ENCODE results near the gene HOGA1. TPM values are rescaled to one million over a fixed set of nuclear protein-coding genes. Genes with fewer than 3 reads are reported as not detected.
"Not testable (repeated sequence)": the region's sequence is repeated elsewhere in the genome, so short reads cannot be mapped to it uniquely, and the experiment has no call there.

The HOGA1 gene
- total and polyA plus RNA-seq, 4 donors = 2.6 to 4.0 (median 3.5) TPM

- H3K27me3 ChIP-seq (ENCODE audit: control insufficient read depth, insufficient read depth, low read length); H3K27ac ChIP-seq (ENCODE audit: low read depth, low read length); DNase-seq (ENCODE audit: low read depth in 4 of 6, low spot score in 6 of 6); H3K36me3 ChIP-seq (ENCODE audit: control insufficient read depth, insufficient read depth, low read length); H3K4me3 ChIP-seq (ENCODE audit: low read depth, low read length); H3K9me3 ChIP-seq (ENCODE audit: control insufficient read depth, insufficient read depth, low read length): not testable (repeated sequence)
- H3K4me1 ChIP-seq (ENCODE audit: control insufficient read depth, insufficient read depth, low read length) = peaks cover 19% of the 10 kb centered on the region
- WGBS (ENCODE audit: insufficient coverage) = no CpG with 5 or more reads among the region's 5 CpGs
Observed at GRCh38 chr10:97554336-97554735, 29.9 kb upstream of the HOGA1 start.

DNA sequence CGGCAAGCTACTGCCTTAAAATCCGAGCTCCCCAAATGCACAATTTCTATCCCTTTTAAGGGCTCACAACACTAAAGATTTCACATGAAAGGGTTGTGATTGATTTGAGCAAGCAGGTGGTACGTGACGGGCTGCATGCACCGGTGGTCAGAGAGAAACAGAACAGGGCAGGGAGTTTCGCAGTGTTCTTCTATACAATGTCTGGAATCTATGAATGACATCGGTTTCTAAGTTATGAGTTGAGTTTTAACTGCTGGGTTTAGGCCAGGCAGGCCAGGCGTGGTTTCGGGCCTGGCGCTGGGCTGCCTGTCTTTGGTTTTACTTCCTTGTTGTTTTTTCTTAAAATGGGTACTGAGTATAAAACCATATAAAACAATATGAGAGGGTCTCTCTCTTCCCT lies 28.6 kb upstream of the HOGA1 start:
- 94% methylated on average over 2 of the region's 10 CpGs for WGBS (ENCODE audit: insufficient coverage)

DNA sequence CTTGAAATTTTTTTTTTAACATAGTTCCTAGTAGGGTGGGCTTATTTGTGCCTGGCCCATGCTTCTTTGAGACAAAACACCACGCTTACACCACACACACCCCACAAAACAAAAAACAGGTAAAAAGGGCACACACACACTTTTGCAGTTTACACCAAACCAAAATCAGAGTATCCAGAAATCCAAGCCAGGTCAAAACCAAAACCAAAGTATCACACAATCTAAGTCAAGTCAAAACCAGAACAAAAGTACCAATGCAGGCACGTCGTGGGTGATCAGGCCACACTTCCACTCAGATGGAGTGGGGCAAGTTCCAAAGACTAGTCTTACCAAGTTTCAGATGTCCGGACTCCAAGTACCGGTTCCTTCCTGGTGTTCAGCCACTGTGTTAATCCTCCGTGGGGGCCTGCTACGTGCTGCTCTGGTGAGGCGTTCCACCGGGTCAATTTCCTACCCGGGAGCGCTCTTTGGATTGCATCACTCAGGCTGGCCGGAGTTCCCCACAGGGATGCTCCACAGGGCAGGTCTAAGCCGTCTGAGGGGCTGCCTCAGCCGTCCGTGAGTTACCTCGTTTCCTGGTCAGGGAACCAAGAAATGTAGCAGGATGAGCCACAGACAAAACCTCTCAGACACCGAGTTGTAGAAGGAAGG lies 23.3 kb upstream of the HOGA1 start:
- not testable (repeated sequence) for H3K9me3 ChIP-seq (ENCODE audit: control insufficient read depth, insufficient read depth, low read length); DNase-seq (ENCODE audit: low read depth in 4 of 6, low spot score in 6 of 6); H3K27ac ChIP-seq (ENCODE audit: low read depth, low read length); H3K4me3 ChIP-seq (ENCODE audit: low read depth, low read length); H3K27me3 ChIP-seq (ENCODE audit: control insufficient read depth, insufficient read depth, low read length); H3K36me3 ChIP-seq (ENCODE audit: control insufficient read depth, insufficient read depth, low read length); H3K4me1 ChIP-seq (ENCODE audit: control insufficient read depth, insufficient read depth, low read length)
- 86% methylated on average over 16 of the region's 17 CpGs for WGBS (ENCODE audit: insufficient coverage)

More for the DNA sequence above, 28.6 kb upstream of the HOGA1 start:
- not testable (repeated sequence) for H3K27me3 ChIP-seq (ENCODE audit: control insufficient read depth, insufficient read depth, low read length); H3K27ac ChIP-seq (ENCODE audit: low read depth, low read length); H3K9me3 ChIP-seq (ENCODE audit: control insufficient read depth, insufficient read depth, low read length); H3K4me1 ChIP-seq (ENCODE audit: control insufficient read depth, insufficient read depth, low read length); H3K4me3 ChIP-seq (ENCODE audit: low read depth, low read length); H3K36me3 ChIP-seq (ENCODE audit: control insufficient read depth, insufficient read depth, low read length); DNase-seq (ENCODE audit: low read depth in 4 of 6, low spot score in 6 of 6)

- H3K4me1 ChIP-seq (ENCODE audit: control insufficient read depth, insufficient read depth, low read length); H3K4me3 ChIP-seq (ENCODE audit: low read depth, low read length); H3K27ac ChIP-seq (ENCODE audit: low read depth, low read length); DNase-seq (ENCODE audit: low read depth in 4 of 6, low spot score in 6 of 6); H3K27me3 ChIP-seq (ENCODE audit: control insufficient read depth, insufficient read depth, low read length); H3K36me3 ChIP-seq (ENCODE audit: control insufficient read depth, insufficient read depth, low read length); H3K9me3 ChIP-seq (ENCODE audit: control insufficient read depth, insufficient read depth, low read length): not testable (repeated sequence)
- 100% methylated on average over 1 of the region's 12 CpGs for WGBS (ENCODE audit: insufficient coverage)
Observed at GRCh38 chr10:97561386-97562077, 22.7 kb upstream of the HOGA1 start.

DNA sequence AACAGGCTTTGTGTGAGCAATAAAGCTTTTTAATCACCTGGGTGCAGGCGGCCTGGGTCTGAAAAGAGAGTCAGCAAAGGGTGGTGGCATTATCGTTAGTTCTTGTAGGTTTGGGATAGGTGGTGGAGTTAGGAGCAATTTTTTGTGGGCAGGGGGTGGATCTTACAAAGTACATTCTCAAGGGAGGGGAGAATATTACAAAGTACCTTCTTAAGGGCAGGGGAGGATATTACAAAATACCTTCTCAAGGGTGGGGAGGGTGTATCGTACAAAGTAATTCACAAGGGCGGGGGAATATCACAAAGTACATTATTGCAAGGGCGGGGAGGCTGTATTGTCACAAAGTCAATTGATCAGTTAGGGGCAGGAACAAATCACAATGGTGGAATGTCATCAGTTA lies 21.9 kb upstream of the HOGA1 start:
- H3K4me1 ChIP-seq (ENCODE audit: control insufficient read depth, insufficient read depth, low read length); H3K27ac ChIP-seq (ENCODE audit: low read depth, low read length): not testable (repeated sequence)
- WGBS (ENCODE audit: insufficient coverage) = 94% methylated on average over 4 of the region's 5 CpGs

DNA sequence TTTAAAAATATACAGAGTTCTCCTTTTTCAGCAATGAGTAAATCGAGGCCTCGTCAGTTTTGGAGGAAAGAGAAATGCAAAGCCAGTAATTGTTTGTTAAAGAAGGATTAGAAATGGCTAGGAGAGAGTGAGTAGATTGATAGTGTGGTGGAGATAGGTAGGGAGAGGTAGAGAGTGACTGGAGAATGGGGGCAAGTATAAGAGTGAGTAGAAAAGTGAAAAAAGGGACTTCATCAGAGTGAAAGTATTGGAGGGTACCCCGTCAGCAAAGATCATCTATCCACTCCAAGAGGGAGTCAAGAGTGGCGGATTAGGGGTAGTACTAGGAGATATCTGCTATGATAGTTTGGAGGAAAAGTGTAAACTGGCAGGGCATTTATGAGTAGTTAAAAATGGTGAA lies 20.9 kb upstream of the HOGA1 start:
- Histone ChIP-seq H3K4me1 (ENCODE audit: control insufficient read depth, insufficient read depth, low read length) (no peaks in the 10 kb centered on the region), H3K4me3 (ENCODE audit: low read depth, low read length) (no peak overlapping the region), H3K27me3 (ENCODE audit: control insufficient read depth, insufficient read depth, low read length) (no peaks in the 10 kb centered on the region), H3K27ac (ENCODE audit: low read depth, low read length) (no peak overlapping the region), H3K9me3 (ENCODE audit: control insufficient read depth, insufficient read depth, low read length) (no peaks in the 10 kb centered on the region), H3K36me3 (ENCODE audit: control insufficient read depth, insufficient read depth, low read length) (peaks cover 4% of the 10 kb centered on the region)
- WGBS (ENCODE audit: insufficient coverage) = 96% methylated on average over 3 of the region's 4 CpGs
- no peak for DNase-seq (ENCODE audit: low read depth in 4 of 6, low spot score in 6 of 6)

More for the DNA sequence above, 21.9 kb upstream of the HOGA1 start:
- not testable (repeated sequence) for H3K27me3 ChIP-seq (ENCODE audit: control insufficient read depth, insufficient read depth, low read length); H3K36me3 ChIP-seq (ENCODE audit: control insufficient read depth, insufficient read depth, low read length); H3K9me3 ChIP-seq (ENCODE audit: control insufficient read depth, insufficient read depth, low read length); H3K4me3 ChIP-seq (ENCODE audit: low read depth, low read length); DNase-seq (ENCODE audit: low read depth in 4 of 6, low spot score in 6 of 6)

- Histone ChIP-seq H3K36me3 (ENCODE audit: control insufficient read depth, insufficient read depth, low read length) (peaks cover 13% of the 10 kb centered on the region), H3K4me3 (ENCODE audit: low read depth, low read length) (no peak overlapping the region), H3K4me1 (ENCODE audit: control insufficient read depth, insufficient read depth, low read length) (no peaks in the 10 kb centered on the region), H3K27ac (ENCODE audit: low read depth, low read length) (no peak overlapping the region), H3K9me3 (ENCODE audit: control insufficient read depth, insufficient read depth, low read length) (no peaks in the 10 kb centered on the region), H3K27me3 (ENCODE audit: control insufficient read depth, insufficient read depth, low read length) (no peaks in the 10 kb centered on the region)
- no peak for DNase-seq (ENCODE audit: low read depth in 4 of 6, low spot score in 6 of 6)
- WGBS (ENCODE audit: insufficient coverage) = 93% methylated on average over 2 of the region's 4 CpGs
Observed at GRCh38 chr10:97564776-97565175, 19.4 kb upstream of the HOGA1 start.

DNA sequence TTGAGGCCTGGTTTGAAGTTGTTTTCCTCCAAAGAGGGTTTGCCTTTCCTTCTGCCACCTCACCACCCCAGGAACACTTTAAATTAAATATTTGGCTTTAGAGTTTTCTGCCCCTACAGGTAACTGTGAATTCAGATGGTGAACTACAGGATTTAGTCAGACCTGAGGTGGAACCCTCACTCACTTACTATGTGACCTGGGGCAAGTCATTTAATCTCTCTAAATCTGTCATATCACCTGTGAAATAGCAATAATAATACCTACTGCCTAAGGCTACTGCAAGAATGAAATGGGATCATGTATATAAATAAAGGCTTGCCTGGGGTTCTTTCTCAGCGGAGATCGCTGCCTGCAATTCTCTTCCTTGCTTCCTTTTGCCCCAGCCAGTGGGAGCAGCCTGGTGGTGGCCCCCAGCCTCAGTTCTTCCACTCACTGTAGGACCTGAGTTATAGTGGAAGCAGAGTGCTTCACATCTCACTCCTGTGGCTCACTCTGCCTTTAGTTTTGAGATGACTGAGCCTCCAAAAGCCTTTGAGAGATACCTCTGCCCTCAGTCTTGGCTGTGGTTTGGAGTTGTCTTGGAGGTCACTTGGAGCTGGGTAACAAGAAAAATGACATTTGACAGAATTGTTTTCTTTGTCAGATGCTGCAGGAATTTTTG lies 17.7 kb upstream of the HOGA1 start:
- Histone ChIP-seq H3K36me3 (ENCODE audit: control insufficient read depth, insufficient read depth, low read length) (peaks cover 27% of the 10 kb centered on the region), H3K4me1 (ENCODE audit: control insufficient read depth, insufficient read depth, low read length) (peaks cover 12% of the 10 kb centered on the region), H3K27ac (ENCODE audit: low read depth, low read length) (no peak overlapping the region), H3K4me3 (ENCODE audit: low read depth, low read length) (no peak overlapping the region), H3K9me3 (ENCODE audit: control insufficient read depth, insufficient read depth, low read length) (no peaks in the 10 kb centered on the region), H3K27me3 (ENCODE audit: control insufficient read depth, insufficient read depth, low read length) (no peaks in the 10 kb centered on the region)
- WGBS (ENCODE audit: insufficient coverage) = no CpG with 5 or more reads among the region's 2 CpGs
- no peak for DNase-seq (ENCODE audit: low read depth in 4 of 6, low spot score in 6 of 6)

DNA sequence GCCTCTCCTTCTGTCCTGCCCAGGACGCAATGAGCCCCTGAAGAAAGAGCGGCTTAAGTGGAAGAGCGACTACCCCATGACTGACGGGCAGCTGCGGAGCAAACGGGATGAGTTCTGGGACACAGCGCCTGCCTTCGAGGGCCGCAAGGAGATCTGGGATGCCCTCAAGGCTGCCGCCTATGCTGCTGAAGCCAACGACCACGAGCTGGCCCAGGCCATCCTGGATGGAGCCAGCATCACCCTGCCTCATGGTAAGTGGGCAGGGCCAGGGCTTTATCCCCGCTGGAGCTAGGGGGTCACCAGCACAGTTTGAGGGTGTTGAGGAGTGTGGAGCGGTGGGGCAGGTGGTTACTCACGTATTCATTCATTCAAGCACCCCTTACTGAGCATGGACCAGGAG lies 16.3 kb upstream of the HOGA1 start:
- no peaks in the 10 kb centered on the region for H3K27me3 ChIP-seq (ENCODE audit: control insufficient read depth, insufficient read depth, low read length)
- DNase-seq (ENCODE audit: low read depth in 4 of 6, low spot score in 6 of 6) = no peak
- no peak overlapping the region for H3K4me3 ChIP-seq (ENCODE audit: low read depth, low read length)
- peaks cover 26% of the 10 kb centered on the region for H3K4me1 ChIP-seq (ENCODE audit: control insufficient read depth, insufficient read depth, low read length)
- no peak overlapping the region for H3K27ac ChIP-seq (ENCODE audit: low read depth, low read length)
- 91% methylated on average over 13 of the region's 15 CpGs for WGBS (ENCODE audit: insufficient coverage)
- peaks cover 31% of the 10 kb centered on the region for H3K36me3 ChIP-seq (ENCODE audit: control insufficient read depth, insufficient read depth, low read length)
- no peaks in the 10 kb centered on the region for H3K9me3 ChIP-seq (ENCODE audit: control insufficient read depth, insufficient read depth, low read length)
